HFFc6 (cell line): ENCODE measurements around the gene RET. TPM values are rescaled to one million over a fixed set of nuclear protein-coding genes. Genes with fewer than 3 reads are reported as not detected.
"Not testable (repeated sequence)": the region's sequence is repeated elsewhere in the genome, so short reads cannot be mapped to it uniquely, and the experiment has no call there.

ENCODE experiments used
- DNase-seq: peaks from one replicate; pipeline ENCODE4 v3.0.0-alpha.2; 2018
- H3K27ac Mint-ChIP-seq: 2 replicates; pipeline ENCODE4 v1.8.0; 2020; ENCODE audit warnings: mild to moderate bottlenecking, mixed read lengths
- H3K27me3 Mint-ChIP-seq: 2 replicates; pipeline ENCODE4 v1.8.0; 2021; ENCODE audit warnings: mild to moderate bottlenecking, moderate library complexity, mixed read lengths; ENCODE audit not compliant: insufficient read depth
- H3K36me3 Mint-ChIP-seq: 2 replicates; pipeline ENCODE4 v1.8.0; 2021; ENCODE audit warnings: low read depth, mixed read lengths
- H3K4me1 Mint-ChIP-seq: 2 replicates; pipeline ENCODE4 v1.8.0; 2020; ENCODE audit warnings: low read depth, mixed read lengths
- H3K4me3 Mint-ChIP-seq: 2 replicates; pipeline ENCODE4 v1.8.0; 2020; ENCODE audit warnings: mild to moderate bottlenecking, moderate library complexity, mixed read lengths
- H3K9me3 Mint-ChIP-seq: 2 replicates; pipeline ENCODE4 v1.8.0; 2020; ENCODE audit warnings: mild to moderate bottlenecking, mixed read lengths
- CTCF ChIP-seq: fragments of 200-600 bp; sonication (generic); IDR thresholded peaks from 2 replicates; pipeline ENCODE4 v1.5.0; 2021; ENCODE audit warnings: antibody characterized with exemption, mild to moderate bottlenecking
- total RNA-seq, 6 experiments: library from RNA; stranded (reverse); fragmentation: NEBNext Ultra II Directional; extraction: Animal tissue kit (Norgen Biotek cat#: 25700); gene quantifications; 2 replicates in 1 of 6; 3 replicates in 5 of 6; pipeline ENCODE4 v1.2.3, GENCODE V29; 2021

Gene RET
- total RNA-seq, 6 experiments from 2014 or later = 0.08 to 0.62 (median 0.46) TPM; not detected in 1

GRCh38 chr10:43138021-43138756 is 61.3 kb downstream of the RET start, which contains the start of gene CSGALNACT2:
Gene CSGALNACT2 (plus strand): TSS chr10:43138445. CDS start chr10:43155150, 16,705 bp downstream.
- peak; percentile 49 for TF ChIP-seq CTCF
- peak; percentile 87 for DNase-seq
- Mint-ChIP-seq H3K36me3 (peaks cover 12% of the 10 kb centered on the region), H3K27ac (peak within 1 kb of the TSS; percentile 99), H3K27me3 (peaks cover 13% of the 10 kb centered on the region), H3K4me1 (peaks cover 45% of the 10 kb centered on the region), H3K4me3 (peak within 1 kb of the TSS; percentile 97), H3K9me3 (no peaks in the 10 kb centered on the region)

- H3K27me3 Mint-ChIP-seq = peaks cover 12% of the 10 kb centered on the region
- H3K27ac Mint-ChIP-seq = peak overlapping the region; percentile 96
- peak overlapping the region; percentile 97 for H3K4me3 Mint-ChIP-seq
- H3K9me3 Mint-ChIP-seq = no peaks in the 10 kb centered on the region
- peak; percentile 53 for DNase-seq
- H3K36me3 Mint-ChIP-seq = peaks cover 12% of the 10 kb centered on the region
- no peak for TF ChIP-seq CTCF
- peaks cover 45% of the 10 kb centered on the region for H3K4me1 Mint-ChIP-seq
These were observed 61.9 kb downstream of the RET start for GRCh38 chr10:43138757-43139241.

- DNase-seq = no peak
These were observed 64.6 kb downstream of the RET start for GRCh38 chr10:43141421-43141820.

DNA sequence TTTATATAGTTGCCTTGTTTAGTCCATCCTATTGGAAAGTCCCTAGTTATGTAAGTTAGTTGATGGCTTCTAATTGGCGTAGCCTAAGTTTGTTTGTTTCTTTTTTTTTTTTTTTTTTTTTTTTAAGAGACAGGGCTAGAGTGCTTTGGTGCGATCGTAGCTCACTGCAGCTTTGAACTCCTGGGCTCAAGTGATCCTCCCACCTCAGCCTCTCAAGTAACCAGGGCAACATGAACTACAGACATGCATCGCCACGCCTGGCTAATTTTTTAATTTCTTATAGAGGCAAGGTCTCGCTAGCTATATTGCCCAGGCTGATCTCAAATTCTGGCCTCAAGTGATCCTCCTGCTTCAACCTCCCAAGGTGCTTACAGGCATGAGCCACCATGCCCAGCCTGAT is 68.4 kb downstream of the RET start:
- no peak for TF ChIP-seq CTCF
- peaks cover 5% of the 10 kb centered on the region for H3K9me3 Mint-ChIP-seq
- H3K36me3 Mint-ChIP-seq = peaks cover 24% of the 10 kb centered on the region
- peaks cover 2% of the 10 kb centered on the region for H3K27me3 Mint-ChIP-seq
- no peak overlapping the region for H3K4me3 Mint-ChIP-seq
- DNase-seq = no peak
- H3K4me1 Mint-ChIP-seq = peaks cover 48% of the 10 kb centered on the region
- no peak overlapping the region for H3K27ac Mint-ChIP-seq

More at GRCh38 chr10:43141421-43141820, 64.6 kb downstream of the RET start:
- H3K9me3 Mint-ChIP-seq = no peaks in the 10 kb centered on the region
- peaks cover 9% of the 10 kb centered on the region for H3K27me3 Mint-ChIP-seq
- H3K36me3 Mint-ChIP-seq = peaks cover 5% of the 10 kb centered on the region
- no peak overlapping the region for H3K4me3 Mint-ChIP-seq
- TF ChIP-seq CTCF = no peak
- peaks cover 55% of the 10 kb centered on the region for H3K4me1 Mint-ChIP-seq
- no peak overlapping the region for H3K27ac Mint-ChIP-seq

- not testable (repeated sequence) for H3K27me3 Mint-ChIP-seq, H3K27ac Mint-ChIP-seq, DNase-seq, H3K9me3 Mint-ChIP-seq, H3K4me3 Mint-ChIP-seq
- peaks cover 24% of the 10 kb centered on the region for H3K36me3 Mint-ChIP-seq
- H3K4me1 Mint-ChIP-seq = peaks cover 46% of the 10 kb centered on the region
These were observed 69.1 kb downstream of the RET start for GRCh38 chr10:43145936-43146335.

DNA sequence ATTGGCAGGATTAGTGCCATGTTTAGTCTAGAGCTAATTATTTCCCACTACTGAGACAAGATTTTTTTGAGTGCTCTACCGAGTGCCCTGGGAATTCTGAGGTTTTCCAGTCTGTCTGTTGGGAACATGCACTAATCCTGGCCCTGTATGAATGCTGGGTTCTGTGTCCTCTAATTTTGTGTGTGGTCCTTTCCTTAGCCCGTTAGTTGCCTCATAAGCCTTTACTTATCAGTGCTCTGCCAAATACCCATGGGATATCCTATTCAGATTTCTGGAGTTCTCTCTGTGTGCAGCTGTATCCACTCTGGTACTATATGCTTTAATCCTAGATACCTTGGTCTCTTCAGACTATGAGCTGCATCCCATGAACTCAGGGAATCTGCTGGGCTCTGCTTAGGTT is 74.5 kb downstream of the RET start:
- H3K36me3 Mint-ChIP-seq = peaks cover 20% of the 10 kb centered on the region
- DNase-seq = no peak
- H3K9me3 Mint-ChIP-seq = peaks cover 5% of the 10 kb centered on the region
- H3K4me1 Mint-ChIP-seq = peaks cover 57% of the 10 kb centered on the region
- peaks cover 2% of the 10 kb centered on the region for H3K27me3 Mint-ChIP-seq
- no peak for TF ChIP-seq CTCF
- peak overlapping the region; percentile 25; the same call in 1 of the 2 replicates for H3K4me3 Mint-ChIP-seq
- H3K27ac Mint-ChIP-seq = no peak overlapping the region; the same call in 1 of the 2 replicates
